SIG-M5 treated with dmso at 0.1 percent for 504 hours (cell line): ENCODE results near the gene LMTK2.
"Not testable (repeated sequence)": the region's sequence is repeated elsewhere in the genome, so short reads cannot be mapped to it uniquely, and the experiment has no call there.

Experiments used
- DNase-seq: peaks from one replicate; lab custom pipeline; 2025; ENCODE audit not compliant: unreplicated experiment; lab: John Stamatoyannopoulos, UW

The LMTK2 gene

DNA sequence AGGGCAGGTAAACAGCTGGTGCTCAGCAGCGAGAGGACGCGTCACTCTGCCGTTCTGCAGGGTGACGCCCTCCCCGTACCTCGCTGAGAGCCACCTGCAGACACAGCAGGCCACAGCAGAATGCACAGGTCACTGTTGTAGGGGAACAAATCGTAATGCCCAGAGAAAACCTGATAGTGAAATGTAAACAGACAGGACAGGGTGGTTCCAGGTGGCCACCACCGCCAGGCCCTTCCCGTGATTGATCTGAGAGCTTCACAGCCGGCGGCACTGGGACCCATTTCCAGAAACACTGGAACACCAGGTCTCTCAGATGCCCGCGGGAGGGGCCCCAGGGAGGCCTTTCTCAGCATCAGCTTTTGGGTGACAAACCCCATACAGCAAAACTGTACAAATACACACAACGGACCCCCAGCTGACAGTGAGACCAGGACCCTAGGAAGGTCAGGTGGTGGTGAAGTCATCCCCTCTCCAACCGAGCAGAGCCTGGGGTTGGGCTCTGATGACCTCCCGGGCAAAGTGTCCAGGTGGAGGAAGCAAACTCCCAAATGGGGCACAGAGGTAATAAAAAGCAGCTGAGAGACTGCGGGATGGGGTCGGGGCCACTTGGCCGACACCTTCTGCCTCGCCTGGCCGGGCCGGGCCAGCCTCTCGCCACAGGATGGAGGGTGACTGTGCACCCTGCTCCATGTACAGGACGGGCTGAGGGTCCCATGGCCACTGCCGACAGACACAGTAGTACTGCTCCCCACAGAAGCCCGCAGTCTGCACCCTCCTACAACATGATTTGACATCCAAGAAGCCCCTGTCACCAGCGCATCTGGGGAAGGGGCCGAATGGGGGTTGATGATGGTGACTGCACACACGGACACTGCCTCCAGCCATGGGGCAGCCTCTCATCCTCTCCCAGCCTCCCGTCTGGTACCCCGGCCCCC lies 109.2 kb downstream of the LMTK2 start:
- no peak for DNase-seq

DNA sequence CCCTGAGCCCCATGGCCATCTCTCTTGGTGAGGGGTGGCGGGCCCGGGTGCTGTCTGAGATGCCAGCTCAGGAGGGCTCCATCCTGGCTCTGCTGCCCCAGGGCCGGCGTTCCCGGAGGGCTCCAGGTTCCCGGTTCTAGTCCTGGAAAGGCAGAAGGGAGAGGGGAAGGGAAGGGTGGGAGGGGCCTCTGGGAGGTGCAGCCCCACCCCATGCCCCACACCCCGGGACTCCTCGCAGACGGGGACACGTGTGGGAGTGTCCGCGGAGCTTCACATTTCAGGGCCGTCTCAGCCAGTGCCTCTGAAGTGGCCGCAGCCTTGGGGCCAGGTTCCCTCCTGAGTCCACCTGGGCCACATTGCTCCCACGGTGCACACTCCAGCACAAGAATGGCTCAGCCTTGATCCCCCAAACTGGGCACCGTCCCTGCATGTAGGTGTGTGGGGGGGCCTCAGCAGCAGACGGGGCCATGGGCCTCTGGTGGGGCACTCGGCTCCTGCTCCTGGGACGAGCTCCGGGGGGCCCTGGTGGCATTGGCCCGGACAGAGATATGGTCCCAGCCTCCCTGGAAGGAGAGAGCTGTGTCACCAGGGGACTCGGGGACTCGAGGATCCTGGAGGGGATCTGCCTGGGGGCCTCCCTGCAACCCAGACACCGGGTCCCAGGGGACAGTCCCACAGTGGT lies 110.4 kb downstream of the LMTK2 start:
- DNase-seq, result no peak

DNA sequence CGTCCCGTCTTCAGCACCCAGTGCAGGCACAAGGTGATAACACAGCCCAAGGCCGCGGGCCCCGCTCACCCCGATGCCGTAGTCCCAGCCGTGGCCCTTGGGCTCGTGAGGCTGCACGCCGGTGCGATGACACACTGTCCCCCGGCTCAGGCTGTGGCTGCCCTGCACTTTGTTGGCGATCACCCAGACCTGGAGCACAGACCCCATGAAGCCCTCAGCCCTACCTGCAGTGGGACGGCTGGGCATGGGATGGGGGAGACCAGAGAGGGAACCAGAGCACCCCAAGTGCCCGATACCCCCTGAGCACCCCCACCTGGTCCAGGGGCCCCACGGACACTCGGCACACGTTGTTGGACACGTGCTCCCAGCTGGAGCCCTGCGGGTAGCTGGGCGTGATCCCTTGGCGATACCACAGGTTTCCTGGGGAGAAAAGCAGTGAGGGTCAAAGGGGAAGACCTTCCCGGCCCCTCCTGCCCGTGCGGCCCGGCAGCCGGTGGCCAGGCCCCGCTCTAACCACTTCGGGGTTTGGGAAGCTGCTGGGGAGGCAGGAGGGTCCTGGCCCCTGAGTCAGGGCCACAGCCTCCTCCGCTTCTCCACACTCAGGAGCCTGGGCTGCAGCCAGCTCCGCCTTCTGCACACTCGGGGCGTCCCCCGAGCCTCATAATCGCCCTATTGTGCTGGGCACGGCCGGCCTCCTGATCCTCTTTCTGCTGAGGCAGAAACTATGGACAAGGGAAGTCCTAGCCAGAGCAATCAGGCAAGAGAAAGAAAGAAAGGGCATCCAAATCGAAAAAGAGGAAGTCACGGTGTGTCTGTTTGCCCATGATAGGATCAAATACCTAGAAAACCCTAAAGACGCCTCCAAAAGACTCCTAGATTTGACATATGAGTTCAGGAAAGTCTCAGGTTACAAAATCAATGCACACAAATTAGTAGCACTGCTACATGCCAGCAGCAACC lies 111.2 kb downstream of the LMTK2 start:
- DNase-seq, result peak; percentile 73

DNA sequence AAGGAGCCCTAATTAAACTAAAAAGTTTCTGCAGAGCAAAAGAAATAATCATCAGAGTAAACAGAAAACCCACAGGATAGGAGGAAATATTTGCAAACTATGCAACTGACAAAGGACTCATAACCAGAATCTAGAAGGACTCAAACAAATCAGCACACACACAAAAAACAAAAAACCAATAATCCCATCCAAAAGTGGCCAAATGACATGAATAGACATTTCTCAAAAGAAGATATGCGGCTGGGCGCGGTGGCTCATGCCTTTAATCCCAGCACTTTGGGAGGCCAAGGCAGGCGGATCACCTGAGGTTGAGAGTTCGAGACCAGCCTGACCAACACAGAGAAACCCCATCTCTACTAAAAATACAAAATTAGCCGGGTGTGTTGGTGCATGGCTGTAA lies 112.7 kb downstream of the LMTK2 start:
- not testable (repeated sequence) for DNase-seq

DNA sequence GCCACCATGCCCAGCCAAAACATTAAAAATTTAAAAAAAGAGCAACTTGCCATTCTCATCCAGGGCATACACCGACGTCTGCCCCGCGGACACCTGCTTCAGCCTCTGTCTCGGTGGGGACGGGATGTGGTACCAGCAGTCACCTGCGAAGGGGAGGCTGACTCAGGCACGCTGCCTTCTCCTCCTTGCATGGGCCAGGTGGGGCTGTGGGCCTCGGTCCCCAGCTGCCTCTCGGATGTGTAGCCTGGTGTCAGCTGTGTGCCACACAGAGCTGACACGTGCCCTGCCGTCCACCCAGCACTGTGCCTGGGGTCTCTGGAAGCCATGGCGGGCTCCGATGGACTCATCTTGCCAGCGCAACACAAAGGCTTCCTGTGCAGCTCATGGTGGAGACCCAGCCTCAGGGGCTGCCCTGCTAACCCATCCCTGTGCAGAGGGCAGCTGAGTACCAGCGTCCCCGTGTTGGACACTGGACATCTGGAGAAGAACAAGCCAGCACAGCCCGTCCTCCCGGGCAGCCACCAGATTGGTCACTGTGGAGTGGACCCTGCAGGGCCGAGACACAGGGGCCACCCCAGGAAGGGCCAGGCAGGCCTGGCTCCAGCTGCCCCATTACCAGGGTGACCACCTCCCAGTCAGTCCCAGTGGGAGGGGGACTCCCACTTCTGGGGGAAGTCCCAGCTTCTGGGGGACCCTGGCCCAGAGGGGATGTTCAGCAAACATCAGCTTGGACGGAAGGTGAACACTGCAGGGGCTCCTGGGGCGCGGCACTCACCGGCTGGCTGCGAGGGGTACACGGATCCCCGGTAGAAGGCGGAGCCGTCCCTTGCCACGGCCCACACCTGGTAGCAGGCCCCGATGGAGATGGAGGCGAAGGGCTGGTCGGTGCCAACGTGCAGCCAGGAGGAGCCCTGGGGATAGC lies 115.2 kb downstream of the LMTK2 start:
- DNase-seq, result no peak

DNA sequence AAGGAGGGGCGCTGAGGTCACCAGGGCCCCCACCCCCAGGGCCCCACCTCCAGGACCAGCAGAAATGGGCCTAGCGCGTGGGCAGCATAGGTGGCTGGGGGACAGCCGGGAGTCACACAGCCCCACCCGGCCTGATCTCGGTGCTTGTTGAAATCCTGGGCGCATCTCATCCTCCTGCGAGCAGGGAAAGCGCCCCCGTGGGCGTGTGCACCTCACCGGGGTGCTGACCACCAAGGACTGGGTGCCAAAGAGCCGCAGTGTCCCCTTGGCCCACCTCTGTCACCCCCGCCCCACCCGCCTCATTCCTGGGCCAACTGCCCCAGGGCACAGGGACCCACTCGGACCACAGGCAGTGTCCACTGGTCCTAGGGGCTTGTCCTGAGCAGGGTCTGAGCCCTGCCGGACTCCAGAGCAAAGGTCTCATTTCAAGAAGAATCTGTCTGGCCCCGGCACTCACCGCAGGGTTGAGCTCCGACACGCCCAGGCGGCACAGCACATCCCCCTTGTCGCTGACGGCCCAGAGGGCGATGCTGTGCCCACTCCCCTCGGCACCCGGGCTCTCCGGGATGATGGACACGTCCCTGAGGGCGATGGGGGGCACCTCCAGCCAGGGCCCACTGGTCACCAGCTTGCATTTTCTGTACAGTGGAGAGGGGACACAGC lies 116.0 kb downstream of the LMTK2 start:
- DNase-seq, result no peak

DNA sequence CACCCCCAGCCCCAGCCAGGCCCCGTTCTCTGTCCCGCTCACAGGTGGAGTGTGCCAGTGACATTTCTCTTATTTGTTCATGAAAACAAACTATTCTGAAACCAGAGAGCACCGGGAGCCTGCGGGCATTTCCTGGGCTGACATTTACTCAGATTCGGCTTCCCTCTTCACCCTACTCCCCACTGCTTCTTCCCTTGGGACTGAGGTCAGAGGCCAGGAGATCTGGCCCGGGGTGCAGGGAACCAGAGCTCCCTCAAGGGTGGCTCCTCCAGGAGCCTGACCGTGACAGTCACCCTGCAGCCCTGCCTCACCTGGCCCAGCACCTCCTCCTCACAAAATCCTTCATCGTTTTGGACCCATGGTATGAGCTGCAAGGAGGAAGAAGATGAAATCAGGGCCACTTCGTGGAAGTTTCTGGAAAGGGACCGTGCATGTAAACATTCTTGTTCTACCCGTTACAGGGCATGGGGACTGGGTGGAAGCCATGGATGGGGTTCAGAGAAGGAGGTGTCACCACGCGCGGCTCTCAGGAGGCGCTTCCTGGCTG lies 116.8 kb downstream of the LMTK2 start:
- DNase-seq, result peak; percentile 14

DNA sequence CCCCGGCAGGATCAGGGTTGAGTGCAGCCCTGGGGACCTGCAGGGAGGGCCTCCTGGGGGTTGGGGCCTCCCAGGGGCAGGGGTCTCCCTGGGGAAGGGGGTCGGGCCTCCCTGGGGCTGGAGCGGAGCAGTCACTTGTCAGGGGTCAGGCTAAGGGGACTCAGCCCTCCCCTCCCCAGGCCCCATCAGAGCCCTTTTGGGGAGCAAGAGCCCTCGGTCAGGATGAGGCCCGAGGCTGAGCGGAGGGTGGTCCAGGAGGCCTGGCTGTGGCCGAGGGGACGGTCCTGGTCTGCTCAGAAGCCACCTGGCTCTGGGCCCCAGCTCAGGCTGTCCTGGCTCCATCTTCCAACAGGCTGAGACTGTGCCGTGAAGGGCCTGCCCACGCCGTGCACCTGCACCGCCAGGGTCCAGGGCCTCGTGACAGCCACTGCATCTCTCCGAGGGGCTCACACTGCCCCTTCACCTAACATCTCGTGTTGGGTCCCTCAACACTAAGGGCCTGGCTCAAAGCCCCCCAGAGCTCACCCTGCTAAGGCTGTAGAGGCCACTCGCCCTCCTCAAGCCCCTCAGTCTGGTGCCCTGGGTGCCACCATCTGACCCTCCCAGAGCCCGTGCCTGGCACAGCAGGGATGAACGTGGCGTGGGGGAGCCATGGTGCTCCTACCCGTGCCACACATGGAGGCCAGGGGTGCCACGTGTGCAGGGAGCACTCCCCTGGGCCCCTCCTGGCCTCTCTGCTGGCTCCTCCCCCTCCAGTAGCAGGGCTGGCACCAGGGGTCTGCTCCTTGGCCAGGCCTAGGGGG lies 117.4 kb downstream of the LMTK2 start:
- no peak for DNase-seq

DNA sequence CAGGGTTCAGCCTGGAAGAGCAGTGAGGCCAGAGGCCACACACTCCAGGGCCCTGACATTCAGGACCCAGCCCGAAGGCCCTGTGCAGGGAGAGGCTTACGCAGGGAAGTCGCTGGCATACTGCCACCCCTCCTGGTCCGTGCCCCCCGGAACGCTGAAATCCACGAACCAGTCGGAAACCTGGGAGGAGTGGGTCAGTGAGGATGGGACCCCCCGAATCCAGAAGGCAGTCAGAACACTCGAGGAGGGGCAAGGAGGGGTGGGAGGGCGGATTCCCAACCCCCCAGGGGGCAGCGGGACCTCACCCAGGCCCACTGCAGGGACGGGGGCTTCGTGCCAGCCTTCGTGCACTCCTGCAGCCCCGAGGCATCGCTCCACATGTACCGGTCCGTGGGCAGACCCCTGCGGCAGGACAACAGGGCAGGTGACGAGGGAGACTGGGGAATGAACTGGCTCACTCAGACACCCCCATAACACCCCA lies 118.1 kb downstream of the LMTK2 start:
- DNase-seq, result no peak

DNA sequence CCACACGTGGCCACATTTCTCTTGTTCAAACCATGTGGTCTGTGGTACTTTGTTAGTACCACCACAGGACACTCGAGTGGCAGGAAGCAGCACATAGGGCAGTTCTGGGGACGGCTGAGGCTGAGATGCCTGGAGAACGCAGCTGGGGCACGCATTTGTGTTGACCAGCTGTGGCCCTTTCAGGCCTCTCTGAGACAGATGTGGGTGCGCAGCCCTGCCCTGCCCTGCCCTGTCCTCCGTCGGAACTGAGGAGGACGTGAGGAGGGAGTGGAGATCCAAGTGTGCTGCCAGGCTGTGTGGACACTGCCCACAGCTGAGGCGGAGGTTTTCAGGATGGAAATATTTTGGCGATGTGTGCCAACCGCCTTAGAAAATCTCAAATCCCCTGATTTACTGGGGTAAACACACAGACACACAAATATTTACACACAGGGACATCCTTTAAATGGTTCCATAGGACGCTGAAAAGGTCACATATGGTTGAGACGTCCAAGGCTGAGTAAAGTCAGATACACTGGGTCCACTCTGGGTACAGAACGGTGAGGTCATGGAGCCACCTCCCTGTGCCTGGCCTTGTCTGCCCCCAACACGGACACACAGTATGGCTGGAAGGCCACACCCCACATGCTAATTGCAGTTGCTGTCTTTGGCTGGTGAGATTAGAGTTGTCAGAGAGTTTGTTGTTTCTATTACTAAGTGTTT lies 119.4 kb downstream of the LMTK2 start:
- DNase-seq, result no peak

DNA sequence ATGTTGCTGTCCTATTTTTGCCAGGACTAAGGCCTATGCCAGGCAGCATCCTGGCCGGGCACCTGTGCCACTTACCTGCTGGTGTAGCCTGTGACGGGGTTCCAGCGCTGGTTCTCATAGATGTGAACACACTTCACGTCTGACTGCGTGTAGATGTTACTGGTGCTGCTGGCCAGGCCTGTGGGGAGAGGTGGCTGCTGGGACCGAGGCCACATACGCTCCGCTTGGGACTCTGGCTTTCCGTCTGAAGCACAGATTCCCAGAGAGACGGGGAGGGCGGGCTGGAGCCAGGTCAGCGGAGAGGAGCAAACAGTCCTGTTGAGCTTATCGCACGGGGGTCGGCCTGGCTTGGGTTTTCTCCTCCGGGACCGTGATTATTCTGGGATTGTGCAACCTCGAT lies 121.3 kb downstream of the LMTK2 start:
- no peak for DNase-seq

DNA sequence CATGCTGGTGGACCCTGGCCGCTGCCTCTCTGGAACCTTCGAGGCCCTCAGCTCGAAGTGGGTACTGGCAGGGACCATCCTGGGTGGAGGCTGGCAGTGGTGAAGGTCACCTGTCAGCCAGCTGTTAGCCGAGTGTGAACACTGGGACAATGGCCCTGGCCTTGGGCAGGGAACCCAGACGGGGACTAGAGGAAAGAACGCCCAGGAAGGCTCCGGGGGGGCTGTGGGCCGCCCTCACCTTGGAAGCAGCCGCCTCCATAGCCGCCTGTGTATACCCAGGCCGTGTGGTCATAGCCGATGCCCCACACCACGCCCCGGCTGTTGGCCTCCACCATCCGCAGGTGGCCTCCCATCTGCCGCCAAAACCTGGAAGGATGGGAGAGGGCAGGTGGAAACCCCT lies 122.1 kb downstream of the LMTK2 start:
- no peak for DNase-seq

DNA sequence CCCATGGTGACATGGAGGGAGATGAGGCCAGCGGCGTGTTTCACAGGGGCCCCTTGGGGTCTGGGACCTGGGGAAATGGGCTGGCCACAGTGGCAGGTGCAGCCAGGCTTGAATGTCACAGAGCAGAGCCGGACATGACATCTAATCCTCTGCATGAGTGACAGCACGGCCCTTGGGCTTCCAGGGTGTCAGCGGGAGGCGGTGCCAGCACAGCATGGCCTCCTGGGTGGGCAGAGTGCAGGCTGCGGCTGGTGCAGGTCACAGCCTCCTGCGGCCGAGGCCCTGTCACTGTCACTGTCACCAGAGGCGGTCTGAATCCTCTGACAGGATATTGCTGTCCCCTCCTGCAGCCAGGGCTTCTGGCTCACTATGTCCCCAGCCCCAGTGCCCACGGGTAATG lies 122.8 kb downstream of the LMTK2 start:
- no peak for DNase-seq

DNA sequence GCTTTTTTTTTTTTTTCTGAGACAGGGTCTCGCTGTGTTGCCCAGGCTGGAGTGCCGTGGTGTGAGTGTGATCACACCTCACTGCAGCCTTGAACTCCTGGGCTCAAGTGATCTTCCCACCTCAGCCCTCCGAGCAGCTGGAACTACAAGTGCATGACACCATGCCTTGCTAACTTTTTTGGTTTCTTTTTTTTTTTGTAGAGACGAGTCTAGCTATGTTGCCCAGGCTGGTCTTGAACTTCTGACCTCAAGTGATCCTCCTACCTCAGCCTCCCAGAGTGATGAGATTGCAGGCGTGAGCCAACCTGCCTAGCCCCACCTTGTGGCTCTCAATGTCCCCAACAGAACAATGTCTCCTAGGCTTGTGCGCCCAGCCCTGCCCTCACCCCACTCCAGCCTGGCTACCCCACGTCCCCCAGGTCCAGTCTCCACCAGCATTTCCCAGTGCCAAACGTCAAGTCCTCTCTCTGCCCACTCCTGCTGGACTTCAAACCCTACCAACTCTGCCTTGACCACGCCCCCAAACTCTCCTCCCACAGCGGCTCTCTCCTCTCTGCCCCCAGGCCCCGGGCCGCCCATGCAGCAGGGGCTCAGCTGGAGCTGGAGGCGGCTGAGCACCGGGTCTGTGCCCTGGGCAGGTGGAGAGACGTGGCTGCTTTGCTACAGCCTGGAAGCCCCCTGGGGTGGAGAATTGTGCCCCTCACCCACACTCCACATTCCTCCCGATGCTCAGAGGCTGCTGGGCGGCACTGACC lies 123.5 kb downstream of the LMTK2 start:
- no peak for DNase-seq

DNA sequence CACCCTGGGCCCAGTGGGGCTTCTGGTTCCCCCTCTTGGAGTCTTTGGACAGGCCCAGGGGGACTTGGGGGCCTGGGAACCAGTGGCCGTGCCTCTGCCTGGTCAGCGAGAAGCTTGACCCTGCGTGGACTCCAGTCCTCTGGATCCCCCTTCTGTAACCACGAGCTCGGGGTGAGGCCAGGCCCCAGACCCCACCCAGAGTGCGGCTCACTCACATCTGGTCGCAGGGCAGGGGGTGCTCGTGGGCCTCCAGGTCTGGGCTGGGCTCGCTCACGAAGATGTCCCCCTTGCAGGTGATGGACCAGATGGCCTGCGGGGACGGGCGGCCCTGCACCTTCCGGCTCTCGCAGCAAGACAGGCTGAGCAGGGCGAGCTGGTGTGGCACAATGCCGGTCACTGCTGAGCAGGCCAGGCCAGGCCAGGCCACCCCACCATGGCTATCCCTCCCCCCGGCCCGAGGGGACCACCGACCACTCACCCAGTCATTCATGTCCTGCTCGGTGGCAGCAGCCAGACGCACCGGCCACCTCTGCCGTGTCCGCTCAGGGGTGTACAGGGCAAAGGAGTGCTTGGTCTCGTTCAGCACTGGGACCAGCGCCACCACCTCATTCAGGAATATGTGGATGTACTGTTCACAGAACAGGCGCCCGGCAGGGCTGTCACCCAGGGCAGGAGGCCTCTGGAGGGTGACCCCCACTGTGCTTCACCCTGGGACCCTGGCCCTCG lies 124.2 kb downstream of the LMTK2 start:
- no peak for DNase-seq

DNA sequence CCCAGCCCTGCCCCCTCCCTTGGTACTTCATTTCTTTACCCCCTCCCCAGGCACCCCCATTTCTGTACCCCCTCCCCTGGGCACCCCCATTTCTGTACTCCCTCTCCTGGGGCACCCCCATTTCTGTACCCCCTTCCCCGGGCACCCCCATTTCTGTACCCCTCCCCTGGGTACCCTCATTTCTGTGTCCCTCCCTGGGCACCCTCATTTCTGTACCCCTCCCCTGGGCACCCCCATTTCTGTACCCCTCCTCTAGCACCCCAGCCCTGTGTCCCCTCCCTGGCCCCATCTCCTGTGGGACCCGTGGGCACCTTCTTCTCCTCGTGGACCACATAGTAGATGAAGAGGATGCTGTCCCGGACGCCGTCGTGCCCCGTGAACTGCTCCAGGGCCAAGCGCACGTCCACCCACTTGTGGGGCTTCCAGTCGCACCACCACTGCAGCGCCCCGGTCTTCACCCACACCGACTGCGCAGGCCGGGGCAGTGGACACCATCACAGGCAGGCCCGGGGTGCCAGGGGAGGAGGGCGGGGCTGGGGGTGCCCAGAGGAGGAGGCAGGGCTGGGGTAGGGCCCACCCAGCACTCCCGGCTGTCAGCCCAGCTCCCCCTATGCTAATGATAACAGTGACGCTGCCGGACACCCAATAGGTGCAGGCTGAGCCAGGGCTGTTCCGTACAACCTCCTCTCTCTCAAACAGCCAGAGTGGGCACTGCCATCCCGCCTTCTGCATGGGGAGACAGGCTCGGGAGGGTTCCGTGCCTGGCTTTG lies 125.0 kb downstream of the LMTK2 start:
- no peak for DNase-seq
